Astrocyte of the cerebellum (primary cell): ENCODE results near the gene PGC.

ENCODE experiments used
- DNase-seq: peaks from one replicate; pipeline ENCODE4 v3.0.0-alpha.2; 2011; ENCODE audit warnings: low read depth
- H3K4me3 ChIP-seq: 2 replicates; pipeline ENCODE4 v1.5.1; 2011; ENCODE audit warnings: mild to moderate bottlenecking, low read depth, low read length, moderate library complexity
- CTCF ChIP-seq: IDR thresholded peaks from 2 replicates; pipeline ENCODE4 v1.5.1; 2012; ENCODE audit warnings: low read length, low read depth, moderate library complexity, mild to moderate bottlenecking; ENCODE audit errors: missing control alignments
- in situ Hi-C: cut with HindIII; loops from 2 replicates; pipeline ENCODE4 v1.10.0; 2017; ENCODE audit warnings: low sequenced_read_pairs

The PGC gene

GRCh38 chr6:41730531-41731436 is 16.4 kb downstream of the PGC start:
- DNase-seq = no peak
- no peak for TF ChIP-seq CTCF
- in situ Hi-C loops = no loop called here
- no peak overlapping the region for H3K4me3 ChIP-seq

GRCh38 chr6:41729624-41730023 is 17.6 kb downstream of the PGC start:
- in situ Hi-C loops = no loop called here
- DNase-seq = no peak
- no peak overlapping the region for H3K4me3 ChIP-seq
- no peak for TF ChIP-seq CTCF

- H3K4me3 ChIP-seq = no peak overlapping the region
- DNase-seq = no peak
- in situ Hi-C loops = no loop called here
- no peak for TF ChIP-seq CTCF
These were observed 18.2 kb downstream of the PGC start for GRCh38 chr6:41728954-41729353.

GRCh38 chr6:41728073-41728936 is 18.9 kb downstream of the PGC start:
- in situ Hi-C loops = no loop called here
- H3K4me3 ChIP-seq = no peak overlapping the region

GRCh38 chr6:41727705-41728072 is 19.5 kb downstream of the PGC start:
- no peak for DNase-seq
- in situ Hi-C loops = no loop called here
- TF ChIP-seq CTCF = no peak
- H3K4me3 ChIP-seq = no peak overlapping the region

More at GRCh38 chr6:41728073-41728936, 18.9 kb downstream of the PGC start:
- TF ChIP-seq CTCF = no peak
- no peak for DNase-seq

- in situ Hi-C loops = no loop called here
- no peak overlapping the region for H3K4me3 ChIP-seq
- DNase-seq = no peak
- no peak for TF ChIP-seq CTCF
These were observed 20.3 kb downstream of the PGC start for GRCh38 chr6:41726876-41727275.
